ENCODE data around the gene ANKRD44. TPM values are rescaled to one million over a fixed set of nuclear protein-coding genes. Genes with fewer than 3 reads are reported as not detected.

ANKRD44 gene
- total and polyA plus RNA-seq, 2 experiments from 2014 or later, result 2.9 to 4.9 TPM

- peaks cover 13% of the 10 kb centered on the region for H3F3A ChIP-seq (ENCODE audit: insufficient read depth)
- no peak for DNase-seq
- WGBS, 2 experiments (ENCODE audit: low coverage in 1 of 2, low lambda C conversion rate in 2 of 2, missing lambda C conversion rate in 2 of 2), result 93 to 97% methylated on average over 2 of the region's 2 CpGs
- no peaks in the 10 kb centered on the region for H3K27me3 ChIP-seq (replicated peaks; ENCODE audit: insufficient read depth)
- no peaks in the 10 kb centered on the region for H3K36me3 ChIP-seq (ENCODE audit: low read depth)
- H3K9ac ChIP-seq, result no peak overlapping the region
- H3K9me3 ChIP-seq (ENCODE audit: low read depth), result no peaks in the 10 kb centered on the region
- peaks cover 16% of the 10 kb centered on the region for H3K4me1 ChIP-seq (ENCODE audit: insufficient read depth)
- H3K4me2 ChIP-seq (ENCODE audit: unreplicated experiment), result no peak overlapping the region
- in situ Hi-C loops (cut with MboI), result no loop called here
- no peak overlapping the region for H3K27ac ChIP-seq
- TF ChIP-seq EZH2phosphoT487 (IDR thresholded peaks at IDR 0.05; ENCODE audit: insufficient read depth, low read depth), result no peak
- no peak for TF ChIP-seq EZH2 (IDR thresholded peaks at IDR 0.05; ENCODE audit: insufficient read depth, poor library complexity, severe bottlenecking)
- H3K9me2 ChIP-seq (ENCODE audit: insufficient read depth), result no peaks in the 10 kb centered on the region
- no peaks in the 10 kb centered on the region for H3K79me2 ChIP-seq (ENCODE audit: insufficient read depth)
- H4K20me1 ChIP-seq (ENCODE audit: insufficient read depth), result no peaks in the 10 kb centered on the region
- no peak overlapping the region for H2AFZ ChIP-seq
- H3K4me3 ChIP-seq, result no peak overlapping the region
These were observed 60.5 kb downstream of the ANKRD44 start for GRCh38 chr2:197250084-197250397.

GRCh38 chr2:197249381-197250083 is 61.0 kb downstream of the ANKRD44 start:
- Histone ChIP-seq H2AFZ (no peak overlapping the region), H3K4me1 (ENCODE audit: insufficient read depth) (peaks cover 12% of the 10 kb centered on the region), H3K9me3 (ENCODE audit: low read depth) (no peaks in the 10 kb centered on the region), H3K4me2 (ENCODE audit: unreplicated experiment) (no peak overlapping the region), H3K27ac (no peak overlapping the region), H4K20me1 (ENCODE audit: insufficient read depth) (no peaks in the 10 kb centered on the region), H3K9ac (no peak overlapping the region), H3K4me3 (no peak overlapping the region), H3K9me2 (ENCODE audit: insufficient read depth) (no peaks in the 10 kb centered on the region), H3K27me3 (replicated peaks; ENCODE audit: insufficient read depth) (no peaks in the 10 kb centered on the region), H3K79me2 (ENCODE audit: insufficient read depth) (no peaks in the 10 kb centered on the region), H3K36me3 (ENCODE audit: low read depth) (no peaks in the 10 kb centered on the region), H3F3A (ENCODE audit: insufficient read depth) (peaks cover 8% of the 10 kb centered on the region)
- no peak for DNase-seq
- TF ChIP-seq EZH2 (IDR thresholded peaks at IDR 0.05; ENCODE audit: insufficient read depth, poor library complexity, severe bottlenecking) (no peak), EZH2phosphoT487 (IDR thresholded peaks at IDR 0.05; ENCODE audit: insufficient read depth, low read depth) (no peak)
- 91 to 94% methylated on average over 3 of the region's 3 CpGs for WGBS, 2 experiments (ENCODE audit: low coverage in 1 of 2, low lambda C conversion rate in 2 of 2, missing lambda C conversion rate in 2 of 2)
- in situ Hi-C loops (cut with MboI), result no loop called here

- Histone ChIP-seq H2AFZ (no peak overlapping the region), H3K4me1 (ENCODE audit: insufficient read depth) (peaks cover 12% of the 10 kb centered on the region), H3F3A (ENCODE audit: insufficient read depth) (peaks cover 7% of the 10 kb centered on the region; the same call in 1 of the 2 replicates), H3K4me3 (no peak overlapping the region), H3K79me2 (ENCODE audit: insufficient read depth) (no peaks in the 10 kb centered on the region), H3K9ac (no peak overlapping the region), H4K20me1 (ENCODE audit: insufficient read depth) (no peaks in the 10 kb centered on the region), H3K27me3 (replicated peaks; ENCODE audit: insufficient read depth) (no peaks in the 10 kb centered on the region), H3K9me2 (ENCODE audit: insufficient read depth) (no peaks in the 10 kb centered on the region), H3K36me3 (ENCODE audit: low read depth) (no peaks in the 10 kb centered on the region), H3K4me2 (ENCODE audit: unreplicated experiment) (no peak overlapping the region), H3K9me3 (ENCODE audit: low read depth) (no peaks in the 10 kb centered on the region), H3K27ac (no peak overlapping the region)
- TF ChIP-seq EZH2phosphoT487 (IDR thresholded peaks at IDR 0.05; ENCODE audit: insufficient read depth, low read depth) (no peak), EZH2 (IDR thresholded peaks at IDR 0.05; ENCODE audit: insufficient read depth, poor library complexity, severe bottlenecking) (no peak)
- 94 to 96% methylated on average over 3 of the region's 3 CpGs for WGBS, 2 experiments (ENCODE audit: low coverage in 1 of 2, low lambda C conversion rate in 2 of 2, missing lambda C conversion rate in 2 of 2)
- DNase-seq, result no peak
- in situ Hi-C loops (cut with MboI), result no loop called here
These were observed 62.0 kb downstream of the ANKRD44 start for GRCh38 chr2:197248623-197249022.

DNA sequence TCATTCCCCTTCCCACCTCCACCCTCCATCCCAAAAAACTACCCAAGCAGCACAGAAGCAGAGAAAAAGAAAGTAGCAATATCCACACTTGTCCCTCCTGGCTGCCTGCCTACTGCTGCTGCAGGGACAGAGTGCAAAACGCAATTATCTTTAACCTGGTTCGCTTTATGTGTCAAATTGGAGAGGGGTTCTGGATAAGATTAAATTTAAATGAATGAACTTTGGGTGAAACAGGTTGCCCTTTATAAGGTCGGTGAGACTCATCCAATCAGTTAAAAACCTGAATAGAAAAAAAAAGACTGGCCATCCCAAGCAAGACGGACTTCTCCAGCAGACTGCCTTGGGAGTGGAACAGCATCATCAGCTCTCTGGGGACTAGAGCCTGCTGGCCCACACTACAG is 62.6 kb downstream of the ANKRD44 start:
- in situ Hi-C loops (cut with MboI), result no loop called here
- H3F3A ChIP-seq (ENCODE audit: insufficient read depth), result peaks cover 7% of the 10 kb centered on the region; the same call in 1 of the 2 replicates
- H3K4me3 ChIP-seq, result no peak overlapping the region
- H3K27ac ChIP-seq, result no peak overlapping the region
- H3K9me3 ChIP-seq (ENCODE audit: low read depth), result no peaks in the 10 kb centered on the region
- 79% methylated on average over 4 of the region's 4 CpGs for WGBS, 2 experiments (ENCODE audit: low coverage in 1 of 2, low lambda C conversion rate in 2 of 2, missing lambda C conversion rate in 2 of 2)
- TF ChIP-seq EZH2 (IDR thresholded peaks at IDR 0.05; ENCODE audit: insufficient read depth, poor library complexity, severe bottlenecking) (no peak), EZH2phosphoT487 (IDR thresholded peaks at IDR 0.05; ENCODE audit: insufficient read depth, low read depth) (no peak)
- no peaks in the 10 kb centered on the region for H3K79me2 ChIP-seq (ENCODE audit: insufficient read depth)
- H3K4me2 ChIP-seq (ENCODE audit: unreplicated experiment), result no peak overlapping the region
- no peak overlapping the region for H2AFZ ChIP-seq
- peaks cover 12% of the 10 kb centered on the region for H3K4me1 ChIP-seq (ENCODE audit: insufficient read depth)
- no peaks in the 10 kb centered on the region for H3K9me2 ChIP-seq (ENCODE audit: insufficient read depth)
- no peaks in the 10 kb centered on the region for H3K36me3 ChIP-seq (ENCODE audit: low read depth)
- H3K9ac ChIP-seq, result no peak overlapping the region
- no peaks in the 10 kb centered on the region for H3K27me3 ChIP-seq (replicated peaks; ENCODE audit: insufficient read depth)
- H4K20me1 ChIP-seq (ENCODE audit: insufficient read depth), result no peaks in the 10 kb centered on the region
- DNase-seq, result no peak
